ENCODE results near the gene GPBP1. TPM values are rescaled to one million over a fixed set of nuclear protein-coding genes. Genes with fewer than 3 reads are reported as not detected.
A peak's percentile ranks its signal among the peaks of the same experiment; 100 is the strongest.

GPBP1 gene
- total RNA-seq, 4 donors from 2014 or later = 53.5 to 171 (median 99.6) TPM

DNA sequence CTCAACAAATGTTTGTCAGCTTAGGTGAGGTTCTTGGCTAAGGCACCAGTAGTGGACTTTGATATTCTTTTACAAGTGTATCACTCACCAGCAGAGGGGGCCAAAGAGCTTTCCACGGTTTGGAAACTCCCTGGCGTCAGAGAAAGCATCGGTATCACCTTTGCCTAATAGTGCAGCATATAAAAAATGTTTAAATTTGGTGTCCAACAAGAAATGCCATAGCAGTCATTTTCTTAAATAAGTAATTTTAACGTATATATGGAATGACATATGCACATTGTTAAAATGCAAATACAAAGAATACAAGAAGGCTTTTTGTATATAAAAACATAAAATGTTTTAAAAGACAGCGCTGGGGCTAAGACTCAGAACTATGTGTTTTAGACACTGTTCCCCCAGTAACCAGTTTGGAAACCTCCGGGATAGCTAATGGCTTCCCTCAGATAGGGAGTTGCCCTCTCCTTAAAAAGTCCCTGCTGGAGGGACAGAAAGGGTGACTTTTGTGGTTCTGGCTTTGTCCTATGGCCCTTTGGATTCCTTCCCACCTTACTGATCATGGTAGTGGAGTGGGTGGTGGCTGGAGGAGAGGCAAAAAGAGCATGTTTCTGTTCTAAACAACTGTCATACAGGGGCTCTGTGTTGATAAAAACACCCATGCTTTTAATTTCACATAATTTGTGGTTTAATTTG is 124.6 kb downstream of the GPBP1 start:
- no peaks in the 10 kb centered on the region for H3K36me3 ChIP-seq
- DNase-seq = peak; percentile 79 to 88
- H3K4me1 ChIP-seq = peaks cover 0 to 7% of the 10 kb centered on the region in 2 donors
- H3K4me3 ChIP-seq = no peak overlapping the region
- H3K27me3 ChIP-seq = no peaks in the 10 kb centered on the region
- TF ChIP-seq CTCF (IDR thresholded peaks at IDR 0.05) = peak; percentile 73 to 83 (median 81)
- TF ChIP-seq POLR2A (IDR thresholded peaks at IDR 0.05) = no peak
- no peaks in the 10 kb centered on the region for H3K9me3 ChIP-seq
- peak overlapping the region; percentile 26 to 33 for H3K27ac ChIP-seq
- intact Hi-C loops (cut with DNase I; ENCODE audit: low total_unique reads) = loop anchor here (10.0 kb wide), 1 partner anchor 1156 kb away; no protein-coding TSS in a partner anchor

- TF ChIP-seq POLR2A (IDR thresholded peaks at IDR 0.05) (no peak), CTCF (IDR thresholded peaks at IDR 0.05) (peak; percentile 64 to 74 (median 69))
- Histone ChIP-seq H3K36me3 (no peaks in the 10 kb centered on the region), H3K27me3 (no peaks in the 10 kb centered on the region), H3K4me1 (peaks cover 0 to 7% of the 10 kb centered on the region in 2 donors), H3K4me3 (no peak overlapping the region), H3K27ac (peak overlapping the region; percentile 26 to 33), H3K9me3 (no peaks in the 10 kb centered on the region)
- DNase-seq = peak; percentile 20 to 26
- intact Hi-C loops (cut with DNase I; ENCODE audit: low total_unique reads) = loop anchor here (10.0 kb wide), 1 partner anchor 1156 kb away; no protein-coding TSS in a partner anchor
Measured at GRCh38 chr5:57298985-57299491, 125.2 kb downstream of the GPBP1 start.

DNA sequence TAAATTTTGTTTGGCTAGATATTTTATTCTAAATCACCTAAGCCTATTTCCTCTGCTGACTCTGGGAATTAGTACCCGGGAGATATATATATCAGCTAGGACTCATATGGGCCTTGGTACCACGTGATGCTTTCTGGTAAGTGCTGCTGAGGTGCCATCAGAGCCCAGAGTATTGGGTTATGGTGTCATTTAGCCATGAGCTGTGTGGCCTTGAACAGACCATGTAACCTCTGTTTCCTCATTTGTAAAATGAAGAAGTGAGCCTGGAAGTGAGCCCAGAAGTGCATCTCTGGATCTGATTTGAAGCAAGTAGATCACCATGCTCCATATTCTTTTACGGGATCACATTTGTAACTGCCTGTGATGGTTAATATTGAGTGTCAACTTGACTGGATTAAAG is 126.1 kb downstream of the GPBP1 start:
- Histone ChIP-seq H3K4me1 (peaks cover 0 to 7% of the 10 kb centered on the region in 2 donors), H3K27me3 (no peaks in the 10 kb centered on the region), H3K27ac (no peak overlapping the region), H3K4me3 (no peak overlapping the region), H3K9me3 (no peaks in the 10 kb centered on the region), H3K36me3 (no peaks in the 10 kb centered on the region)
- TF ChIP-seq POLR2A (IDR thresholded peaks at IDR 0.05) (no peak), CTCF (IDR thresholded peaks at IDR 0.05) (no peak)
- intact Hi-C loops (cut with DNase I; ENCODE audit: low total_unique reads) = loop anchor here (10.0 kb wide), 1 partner anchor 1155 kb away; no protein-coding TSS in a partner anchor
- no peak for DNase-seq

DNA sequence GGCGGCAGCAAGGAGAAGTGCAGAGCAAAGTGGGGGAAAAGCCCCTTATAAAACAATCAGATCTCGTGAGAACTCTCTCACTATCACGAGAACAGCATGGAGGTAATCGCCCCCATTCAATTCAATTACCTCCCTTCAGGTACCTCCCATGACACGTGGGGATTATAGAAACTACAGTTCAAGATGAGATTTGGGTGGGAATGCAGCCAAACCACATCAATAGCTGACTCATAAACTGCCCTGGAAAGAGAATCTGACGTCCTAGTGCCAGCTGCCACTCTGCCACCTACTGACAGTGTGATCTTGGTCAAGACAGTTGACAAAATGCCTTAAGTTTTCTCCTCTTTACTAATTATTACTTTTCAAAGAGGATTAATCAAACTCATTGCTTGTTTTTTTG is 128.3 kb downstream of the GPBP1 start:
- DNase-seq = no peak
- no peak overlapping the region for H3K27ac ChIP-seq
- no peak for TF ChIP-seq CTCF (IDR thresholded peaks at IDR 0.05)
- no peak for TF ChIP-seq POLR2A (IDR thresholded peaks at IDR 0.05)
- H3K36me3 ChIP-seq = no peaks in the 10 kb centered on the region
- H3K4me3 ChIP-seq = no peak overlapping the region
- no peaks in the 10 kb centered on the region for H3K9me3 ChIP-seq
- intact Hi-C loops (cut with DNase I; ENCODE audit: low total_unique reads) = no loop called here
- no peaks in the 10 kb centered on the region for H3K27me3 ChIP-seq
- peaks cover 0 to 7% of the 10 kb centered on the region in 2 donors for H3K4me1 ChIP-seq

- intact Hi-C loops (cut with DNase I; ENCODE audit: low total_unique reads) = no loop called here
- DNase-seq = no peak
- Histone ChIP-seq H3K27me3 (no peaks in the 10 kb centered on the region), H3K4me3 (no peak overlapping the region), H3K4me1 (peaks cover 0 to 7% of the 10 kb centered on the region in 2 donors), H3K9me3 (no peaks in the 10 kb centered on the region), H3K27ac (no peak overlapping the region), H3K36me3 (no peaks in the 10 kb centered on the region)
- TF ChIP-seq CTCF (IDR thresholded peaks at IDR 0.05) = no peak
- no peak for TF ChIP-seq POLR2A (IDR thresholded peaks at IDR 0.05)
Measured at GRCh38 chr5:57302643-57303042, 128.8 kb downstream of the GPBP1 start.
